Activated CD4-positive, alpha-beta T cell treated with anti-CD3 and anti-CD28 coated beads, Interleukin-2, amount 50 U/mL, for 24 hours (primary cell): ENCODE measurements around the gene TAS2R40.
"Not testable (repeated sequence)": the region's sequence is repeated elsewhere in the genome, so short reads cannot be mapped to it uniquely, and the experiment has no call there.

Source experiments
- DNase-seq, 2 donors: peaks; one replicate each; pipeline ENCODE4 v3.0.0-alpha.2; 2020; ENCODE audit warnings: low read depth in 1 of 2, low spot score in 1 of 2

TAS2R40 gene

GRCh38 chr7:143248761-143249354, 27.0 kb downstream of the TAS2R40 start:
- no peak for DNase-seq

- no peak for DNase-seq
These were observed 28.4 kb downstream of the TAS2R40 start for GRCh38 chr7:143250199-143250598.

GRCh38 chr7:143250822-143251221, 29.0 kb downstream of the TAS2R40 start:
- DNase-seq = no peak

- DNase-seq = no peak
These were observed 30.2 kb downstream of the TAS2R40 start for GRCh38 chr7:143252006-143252405.

- no peak for DNase-seq
These were observed 33.7 kb downstream of the TAS2R40 start for GRCh38 chr7:143255564-143255963.

GRCh38 chr7:143256325-143256724, 34.5 kb downstream of the TAS2R40 start:
- DNase-seq = no peak

GRCh38 chr7:143256932-143257331, 35.1 kb downstream of the TAS2R40 start:
- DNase-seq = no peak

GRCh38 chr7:143257501-143257900, 35.7 kb downstream of the TAS2R40 start:
- no peak for DNase-seq

GRCh38 chr7:143258831-143259230, 37.0 kb downstream of the TAS2R40 start:
- no peak for DNase-seq

- no peak for DNase-seq
These were observed 37.9 kb downstream of the TAS2R40 start for GRCh38 chr7:143259765-143260164.

GRCh38 chr7:143261901-143262300, 40.1 kb downstream of the TAS2R40 start:
- no peak for DNase-seq

- DNase-seq = peak; percentile 58 to 78
These were observed 41.7 kb downstream of the TAS2R40 start, which contains the start of gene GSTK1 for GRCh38 chr7:143263266-143264195. Gene GSTK1, plus strand, starts transcription at chr7:143263441. Its CDS starts 73 bp downstream, at chr7:143263514.

GRCh38 chr7:143264196-143264568, 42.3 kb downstream of the TAS2R40 start:
- not testable (repeated sequence) for DNase-seq

- DNase-seq = no peak
These were observed 43.3 kb downstream of the TAS2R40 start for GRCh38 chr7:143265017-143265693.

- no peak for DNase-seq
These were observed 47.4 kb downstream of the TAS2R40 start for GRCh38 chr7:143269251-143269650.

- DNase-seq = no peak
These were observed 49.4 kb downstream of the TAS2R40 start for GRCh38 chr7:143271240-143271639.
